SK-N-SH treated with all-trans-retinoic acid at 6 μM for 48 hours (cell line): Measurements from ENCODE around the gene RALGAPB.

Experiments
- ATAC-seq: fragments of 200-7000 bp; cut with Tn5 transposase; 3 replicates; pipeline ENCODE4 v1.9.1; 2020; ENCODE audit warnings: mild to moderate bottlenecking, moderate library complexity
- ARNTL ChIP-seq: fragments of 450-650 bp; formaldehyde crosslinking; IDR thresholded peaks from 2 replicates; pipeline ENCODE4 v1.5.0; 2020; ENCODE audit warnings: low read depth, mild to moderate bottlenecking, moderate library complexity, borderline replicate concordance
- BACH2 ChIP-seq: fragments of 250-450 bp; sonication (Bioruptor Pico); IDR thresholded peaks from 2 replicates; pipeline ENCODE4 v1.9.0; 2021; ENCODE audit warnings: mild to moderate bottlenecking, borderline replicate concordance
- CREB5 ChIP-seq: fragments of 250-450 bp; sonication (Bioruptor Pico); IDR thresholded peaks from 2 replicates; pipeline ENCODE4 v1.5.1; 2020; ENCODE audit warnings: low read depth, mild to moderate bottlenecking, moderate library complexity
- CSDC2 ChIP-seq: fragments of 250-450 bp; sonication (Bioruptor Pico); IDR thresholded peaks from 2 replicates; pipeline ENCODE4 v1.5.0; 2020; ENCODE audit warnings: mild to moderate bottlenecking, moderate library complexity
- ESRRG ChIP-seq: fragments of 250-450 bp; sonication (Bioruptor Pico); IDR thresholded peaks from 2 replicates; pipeline ENCODE4 v1.6.1; 2021; ENCODE audit warnings: mild to moderate bottlenecking
- GLIS3 ChIP-seq: fragments of 250-450 bp; sonication (Bioruptor Pico); IDR thresholded peaks from 2 replicates; pipeline ENCODE4 v1.5.0; 2020; ENCODE audit warnings: mild to moderate bottlenecking, moderate library complexity
- ISL1 ChIP-seq: fragments of 250-450 bp; sonication (Bioruptor Pico); IDR thresholded peaks from 2 replicates; pipeline ENCODE4 v2.1.2; 2022; ENCODE audit warnings: mild to moderate bottlenecking, moderate library complexity
- OSR1 ChIP-seq: fragments of 250-450 bp; sonication (Bioruptor Pico); IDR thresholded peaks from 2 replicates; pipeline ENCODE4 v1.8.0; 2022; ENCODE audit warnings: moderate library complexity, mild to moderate bottlenecking, inconsistent platforms
- POU6F1 ChIP-seq: fragments of 250-450 bp; sonication (Bioruptor Pico); IDR thresholded peaks from 2 replicates; pipeline ENCODE4 v1.8.0; 2021; ENCODE audit warnings: low read depth, mild to moderate bottlenecking, moderate library complexity, borderline replicate concordance
- RARB ChIP-seq: fragments of 250-450 bp; sonication (Bioruptor Pico); IDR thresholded peaks from 2 replicates; pipeline ENCODE4 v1.8.0; 2021; ENCODE audit warnings: mild to moderate bottlenecking, moderate library complexity
- SNAI2 ChIP-seq: fragments of 250-450 bp; sonication (Bioruptor Pico); IDR thresholded peaks from 2 replicates; pipeline ENCODE4 v1.5.0; 2020; ENCODE audit warnings: mild to moderate bottlenecking, moderate library complexity
- TCF4 ChIP-seq: fragments of 250-450 bp; sonication (Bioruptor Pico); IDR thresholded peaks from 2 replicates; pipeline ENCODE4 v1.8.0; 2021; ENCODE audit warnings: mild to moderate bottlenecking, moderate library complexity, borderline replicate concordance
- TOX ChIP-seq: fragments of 250-450 bp; sonication (Bioruptor Pico); IDR thresholded peaks from 2 replicates; pipeline ENCODE4 v1.8.0; 2021; ENCODE audit warnings: mild to moderate bottlenecking, moderate library complexity, borderline replicate concordance
- TSHZ2 ChIP-seq: fragments of 250-450 bp; sonication (Bioruptor Pico); IDR thresholded peaks from 2 replicates; pipeline ENCODE4 v1.5.0; 2020; ENCODE audit warnings: mild to moderate bottlenecking, moderate library complexity
- ZC3H10 ChIP-seq: fragments of 250-450 bp; sonication (Bioruptor Pico); IDR thresholded peaks from 2 replicates; pipeline ENCODE4 v1.5.1; 2021; ENCODE audit warnings: mild to moderate bottlenecking, moderate library complexity
- ZFP3 ChIP-seq: fragments of 250-450 bp; sonication (Bioruptor Pico); IDR thresholded peaks from 2 replicates; pipeline ENCODE4 v1.5.0; 2020; ENCODE audit warnings: mild to moderate bottlenecking, moderate library complexity
- ZNF70 ChIP-seq: fragments of 450-650 bp; formaldehyde crosslinking; IDR thresholded peaks from 2 replicates; pipeline ENCODE4 v1.5.0; 2020; ENCODE audit warnings: mild to moderate bottlenecking, moderate library complexity

The RALGAPB gene

GRCh38 chr20:38612751-38613515 lies 140.3 kb downstream of the RALGAPB start (continued):
- no peak for TF ChIP-seq POU6F1 (CRISPR knock-in tag)
- TF ChIP-seq GLIS3 (CRISPR knock-in tag) = no peak

GRCh38 chr20:38615283-38615682 lies 142.6 kb downstream of the RALGAPB start:
- no peak for TF ChIP-seq CREB5

GRCh38 chr20:38616457-38616856 lies 143.8 kb downstream of the RALGAPB start:
- no peak; the same call in 2 of the 3 replicates for ATAC-seq
- no peak for TF ChIP-seq GLIS3 (CRISPR knock-in tag)
- TF ChIP-seq, all 23 proteins: peak for 0

More at GRCh38 chr20:38615283-38615682, 142.6 kb downstream of the RALGAPB start:
- ATAC-seq = no peak

- no peak for TF ChIP-seq TSHZ2 (CRISPR knock-in tag)
Observed at GRCh38 chr20:38617011-38617829, 144.6 kb downstream of the RALGAPB start.

GRCh38 chr20:38617830-38618196 lies 145.2 kb downstream of the RALGAPB start:
- no peak for ATAC-seq

More at GRCh38 chr20:38617011-38617829, 144.6 kb downstream of the RALGAPB start:
- peak; percentile 84 for ATAC-seq

GRCh38 chr20:38620441-38620840 lies 147.8 kb downstream of the RALGAPB start:
- ATAC-seq = no peak

More at GRCh38 chr20:38617830-38618196, 145.2 kb downstream of the RALGAPB start:
- TF ChIP-seq TSHZ2 (CRISPR knock-in tag) (no peak), SNAI2 (CRISPR knock-in tag) (no peak), TCF4 (CRISPR knock-in tag) (no peak), ZC3H10 (CRISPR knock-in tag) (no peak), TOX (CRISPR knock-in tag) (no peak), CSDC2 (CRISPR knock-in tag) (no peak), ZFP3 (CRISPR knock-in tag) (no peak), ISL1 (no peak)
- TF ChIP-seq, all 23 proteins: peak for 0

More at GRCh38 chr20:38620441-38620840, 147.8 kb downstream of the RALGAPB start:
- TF ChIP-seq ZC3H10 (CRISPR knock-in tag) (no peak), ARNTL (CRISPR knock-in tag) (no peak), TCF4 (CRISPR knock-in tag) (no peak), OSR1 (no peak), SNAI2 (CRISPR knock-in tag) (no peak), BACH2 (CRISPR knock-in tag) (no peak), ZNF70 (CRISPR knock-in tag) (no peak), POU6F1 (CRISPR knock-in tag) (no peak), ZFP3 (CRISPR knock-in tag) (no peak), RARB (CRISPR knock-in tag) (no peak), ESRRG (CRISPR knock-in tag) (no peak)
